MM.1S (cell line): ENCODE measurements around the gene SHISA6.

Experiments
- CTCF ChIP-seq: fragments of 300-600 bp; sonication (generic); IDR thresholded peaks from 2 replicates; pipeline ENCODE4 v1.5.1; 2016; ENCODE audit warnings: antibody characterized with exemption, low read length, mixed read lengths
- EZH2 ChIP-seq: fragments of 300-600 bp; sonication (generic); optimal IDR thresholded peaks from 2 replicates; pipeline ENCODE3; 2017; ENCODE audit warnings: low read depth, mild to moderate bottlenecking, antibody characterized with exemption, low read length, mixed read lengths

- no peak for TF ChIP-seq EZH2
- TF ChIP-seq CTCF: no peak
Observed at GRCh38 chr17:11418342-11418741, 177.3 kb downstream of the SHISA6 start.
